GM21526 (cell line): ENCODE data around the gene FAM90A26.
"Not testable (repeated sequence)": the region's sequence is repeated elsewhere in the genome, so short reads cannot be mapped to it uniquely, and the experiment has no call there.

Experiments
- ATAC-seq: cut with Tn5 transposase; IDR thresholded peaks from one replicate; pipeline ENCODE4 v1.9.1; 2021; ENCODE audit warnings: moderate library complexity; ENCODE audit not compliant: unreplicated experiment, low FRiP score

FAM90A26 gene

GRCh38 chr4:9155101-9155886 lies 14.9 kb upstream of the FAM90A26 start:
- not testable (repeated sequence) for ATAC-seq

DNA sequence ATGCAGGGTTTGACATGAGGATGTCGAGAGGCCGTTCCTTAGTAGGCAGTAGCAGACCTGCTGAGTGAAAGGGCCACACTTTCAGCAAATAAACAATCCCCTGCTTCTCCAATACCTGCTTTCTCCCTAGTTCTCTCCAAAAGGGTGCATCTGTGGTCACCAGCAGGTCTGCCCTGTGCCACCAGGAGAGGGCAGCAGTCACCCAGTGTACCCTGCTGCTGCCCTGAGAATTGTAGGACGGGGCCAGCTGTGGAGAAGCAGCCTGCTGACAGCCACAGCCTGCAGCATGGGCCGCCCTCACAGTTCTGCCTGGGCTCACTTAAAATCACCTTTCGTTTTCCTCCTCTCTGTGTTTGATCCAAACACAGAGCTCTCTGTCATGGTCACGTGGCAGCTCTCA lies 11.8 kb upstream of the FAM90A26 start:
- ATAC-seq = not testable (repeated sequence)

- ATAC-seq = not testable (repeated sequence)
Observed at GRCh38 chr4:9160046-9160445, 10.2 kb upstream of the FAM90A26 start.

- ATAC-seq = not testable (repeated sequence)
Observed at GRCh38 chr4:9165990-9166389, 4.2 kb upstream of the FAM90A26 start.

DNA sequence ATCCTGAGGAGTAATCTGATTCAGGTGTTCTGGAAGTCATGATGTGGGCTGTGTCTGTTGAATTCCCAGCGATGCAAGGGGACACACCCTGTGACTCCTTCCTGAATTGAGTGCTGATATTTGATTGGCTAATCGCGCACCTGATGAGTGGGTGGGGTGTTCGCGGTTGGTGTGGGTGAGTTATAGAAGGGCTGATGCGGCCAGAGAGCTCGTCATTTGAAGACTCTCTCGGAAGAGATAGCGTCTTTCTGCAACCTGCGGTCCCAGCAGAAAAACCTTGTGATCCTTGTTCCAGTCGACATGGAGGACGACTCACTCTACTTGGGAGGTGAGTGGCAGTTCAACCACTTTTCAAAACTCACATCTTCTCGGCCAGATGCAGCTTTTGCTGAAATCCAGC lies 40.1 kb downstream of the FAM90A26 start, which contains the start of gene USP17L10:
TSS of gene USP17L10 (plus strand) at position 301 of the 400 bp plus-strand sequence. CDS start at position 301, 0 bp downstream.
- not testable (repeated sequence) for ATAC-seq

DNA sequence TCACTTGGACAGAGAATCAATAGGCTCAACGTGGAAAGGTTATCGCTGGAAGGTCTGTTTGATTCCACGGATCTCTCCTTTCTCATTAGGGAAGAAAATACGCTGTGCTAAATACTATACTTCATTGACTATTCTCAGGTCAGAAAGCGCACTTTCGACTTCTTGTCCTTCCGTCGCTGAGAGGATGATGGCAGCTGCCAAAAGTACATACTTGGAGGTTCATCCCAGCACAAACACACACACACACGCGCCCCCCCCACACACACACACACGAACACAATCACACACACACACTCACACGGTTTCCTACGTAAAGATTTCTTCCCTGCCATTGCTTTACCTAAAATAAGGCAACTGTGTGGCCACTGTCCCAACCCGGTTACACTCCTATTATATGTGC lies 44.5 kb downstream of the FAM90A26 start:
- not testable (repeated sequence) for ATAC-seq

DNA sequence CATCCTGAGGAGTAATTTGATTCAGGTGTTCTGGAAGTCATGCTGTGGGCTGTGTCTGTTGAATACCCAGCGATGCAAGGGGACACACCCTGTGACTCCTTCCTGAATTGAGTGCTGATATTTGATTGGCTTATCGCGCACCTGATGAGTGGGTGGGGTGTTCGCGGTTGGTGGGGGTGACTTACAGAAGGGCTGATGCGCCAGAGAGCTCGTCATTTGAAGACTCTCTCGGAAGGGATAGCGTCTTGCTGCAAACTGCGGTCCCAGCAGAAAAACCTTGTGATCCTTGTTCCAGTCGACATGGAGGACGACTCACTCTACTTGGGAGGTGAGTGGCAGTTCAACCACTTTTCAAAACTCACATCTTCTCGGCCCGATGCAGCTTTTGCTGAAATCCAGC lies 44.9 kb downstream of the FAM90A26 start, which contains the start of gene USP17L11:
TSS of gene USP17L11 (plus strand) at position 301 of the 400 bp plus-strand sequence. CDS start at position 301, 0 bp downstream.
- not testable (repeated sequence) for ATAC-seq

DNA sequence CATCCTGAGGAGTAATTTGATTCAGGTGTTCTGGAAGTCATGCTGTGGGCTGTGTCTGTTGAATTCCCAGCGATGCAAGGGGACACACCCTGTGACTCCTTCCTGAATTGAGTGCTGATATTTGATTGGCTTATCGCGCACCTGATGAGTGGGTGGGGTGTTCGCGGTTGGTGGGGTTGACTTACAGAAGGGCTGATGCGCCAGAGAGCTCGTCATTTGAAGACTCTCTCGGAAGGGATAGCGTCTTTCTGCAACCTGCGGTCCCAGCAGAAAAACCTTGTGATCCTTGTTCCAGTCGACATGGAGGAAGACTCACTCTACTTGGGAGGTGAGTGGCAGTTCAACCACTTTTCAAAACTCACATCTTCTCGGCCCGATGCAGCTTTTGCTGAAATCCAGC lies 49.6 kb downstream of the FAM90A26 start, which contains the start of gene USP17L12:
TSS of gene USP17L12 (plus strand) at position 301 of the 400 bp plus-strand sequence. CDS start at position 301, 0 bp downstream.
- ATAC-seq = not testable (repeated sequence)

DNA sequence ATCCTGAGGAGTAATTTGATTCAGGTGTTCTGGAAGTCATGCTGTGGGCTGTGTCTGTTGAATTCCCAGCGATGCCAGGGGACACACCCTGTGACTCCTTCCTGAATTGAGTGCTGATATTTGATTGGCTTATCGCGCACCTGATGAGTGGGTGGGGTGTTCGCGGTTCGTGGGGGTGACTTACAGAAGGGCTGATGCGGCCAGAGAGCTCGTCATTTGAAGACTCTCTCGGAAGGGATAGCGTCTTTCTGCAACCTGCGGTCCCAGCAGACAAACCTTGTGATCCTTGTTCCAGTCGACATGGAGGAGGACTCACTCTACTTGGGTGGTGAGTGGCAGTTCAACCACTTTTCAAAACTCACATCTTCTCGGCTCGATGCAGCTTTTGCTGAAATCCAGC lies 54.4 kb downstream of the FAM90A26 start, which contains the start of gene USP17L13:
TSS of gene USP17L13 (plus strand) at position 301 of the 400 bp plus-strand sequence. CDS start at position 301, 0 bp downstream.
- not testable (repeated sequence) for ATAC-seq
